HG03575 (cell line): ENCODE data around the gene VWA5A.
"Not testable (repeated sequence)": the region's sequence is repeated elsewhere in the genome, so short reads cannot be mapped to it uniquely, and the experiment has no call there.

Source experiments
- ATAC-seq: cut with Tn5 transposase; IDR thresholded peaks from one replicate; pipeline ENCODE4 v1.9.1; 2021; ENCODE audit not compliant: unreplicated experiment, insufficient number of reproducible peaks, low FRiP score; ENCODE audit errors: extremely low read depth

The VWA5A gene

GRCh38 chr11:124085997-124086846 lies 29.0 kb upstream of the VWA5A start:
- ATAC-seq: no peak

- no peak for ATAC-seq
Observed at GRCh38 chr11:124090996-124091395, 24.3 kb upstream of the VWA5A start.

GRCh38 chr11:124093330-124093729 lies 21.9 kb upstream of the VWA5A start:
- ATAC-seq: no peak

DNA sequence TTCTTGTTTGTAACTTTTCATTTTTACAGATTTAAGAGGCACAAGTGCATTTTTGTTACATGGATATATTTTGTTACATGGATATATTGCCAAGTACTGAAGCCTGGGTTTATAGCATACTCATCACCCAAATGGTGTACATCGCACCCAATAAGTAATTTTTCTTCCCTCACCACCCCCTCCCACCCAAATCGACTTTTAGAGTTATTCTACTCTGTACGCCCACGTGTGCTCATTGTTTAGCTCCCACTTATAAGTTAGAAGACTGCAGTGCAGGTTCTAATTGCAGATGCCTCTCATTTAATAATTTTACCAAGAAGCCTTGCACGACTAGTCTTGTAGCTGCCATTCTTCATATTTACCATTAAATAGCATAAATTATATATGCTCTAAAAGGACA lies 20.5 kb upstream of the VWA5A start:
- no peak for ATAC-seq

- no peak for ATAC-seq
Observed at GRCh38 chr11:124096364-124096763, 18.9 kb upstream of the VWA5A start.

- no peak for ATAC-seq
Observed at GRCh38 chr11:124098141-124098540, 17.1 kb upstream of the VWA5A start.

GRCh38 chr11:124101737-124102136 lies 13.5 kb upstream of the VWA5A start:
- no peak for ATAC-seq

DNA sequence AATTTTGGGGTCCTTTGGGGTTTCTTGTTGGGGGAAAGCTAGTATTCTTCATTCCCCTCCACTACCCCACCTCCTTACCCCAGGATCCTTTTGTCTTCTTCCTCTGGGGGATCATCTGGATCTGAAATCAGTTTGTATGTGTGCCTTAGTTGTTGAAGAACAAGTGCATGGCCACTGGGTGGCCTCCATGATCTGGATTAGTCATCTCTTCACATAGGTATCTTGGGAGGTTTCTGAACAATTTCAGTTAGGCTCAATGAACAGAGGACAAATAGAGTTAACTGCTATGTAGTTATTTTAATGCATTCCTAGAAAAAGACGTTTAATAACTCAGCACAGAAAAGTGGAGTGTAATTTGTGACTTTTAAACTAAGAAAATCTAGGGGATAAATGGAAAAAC lies 7.1 kb upstream of the VWA5A start:
- ATAC-seq: no peak

DNA sequence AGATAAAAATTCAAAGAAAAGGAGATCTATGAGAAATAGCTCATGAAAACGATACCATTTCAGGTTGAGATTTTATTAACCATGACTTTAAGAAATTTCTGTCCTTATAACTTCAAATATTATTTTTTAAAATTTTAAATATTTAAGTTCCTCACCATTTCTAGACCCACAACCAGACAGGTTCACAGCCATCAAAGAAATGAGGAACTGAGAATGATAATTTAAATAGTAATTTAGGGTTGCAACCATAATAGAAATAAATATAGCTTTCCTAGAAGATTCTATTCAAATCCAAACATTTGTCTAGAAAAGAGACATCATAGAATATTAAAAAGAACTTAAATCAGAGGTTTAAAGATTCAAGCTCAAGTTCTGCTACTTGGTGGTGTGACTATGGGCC lies 5.9 kb upstream of the VWA5A start:
- no peak for ATAC-seq

DNA sequence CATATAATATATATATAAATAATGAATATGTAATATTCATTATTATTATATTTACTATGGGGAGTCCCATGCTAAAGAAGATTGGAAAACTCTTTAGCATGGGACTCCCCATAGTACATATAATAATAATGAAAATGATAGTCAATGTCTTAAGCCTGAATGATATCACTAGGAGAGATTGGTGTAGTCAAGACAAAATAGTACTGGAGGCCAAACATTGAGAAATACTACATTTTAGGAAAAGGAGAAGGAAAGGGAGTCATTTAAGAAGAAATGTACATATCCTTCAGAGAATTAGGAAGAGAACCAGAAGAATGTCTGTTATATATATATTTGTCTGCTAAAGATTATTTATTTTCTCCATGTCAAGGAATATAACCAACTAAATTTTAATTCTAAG lies 5.0 kb upstream of the VWA5A start:
- ATAC-seq: no peak

- ATAC-seq: no peak
Observed at GRCh38 chr11:124113890-124114289, 1.4 kb upstream of the VWA5A start.

- no peak for ATAC-seq
Observed at GRCh38 chr11:124115782-124116616, 749 bp downstream of the VWA5A start.

DNA sequence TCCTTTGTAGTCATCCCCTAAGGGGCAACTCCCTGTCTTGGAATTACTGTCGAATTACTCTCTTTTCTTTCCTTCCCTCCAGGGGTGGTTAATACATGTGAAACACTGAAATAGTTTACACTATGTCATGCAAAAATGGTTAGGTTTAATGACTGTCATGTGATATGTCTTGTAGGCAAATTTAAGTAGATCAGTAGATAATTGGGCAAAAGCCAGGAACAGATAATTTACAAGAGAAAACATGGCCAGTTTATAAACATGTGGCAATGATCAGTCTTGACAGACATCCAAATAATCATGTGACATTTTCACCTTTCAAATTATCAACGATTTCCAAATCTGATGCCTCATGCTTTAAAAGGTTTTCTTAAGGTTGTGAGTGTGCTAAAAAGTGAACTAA lies 3.9 kb downstream of the VWA5A start:
- no peak for ATAC-seq

DNA sequence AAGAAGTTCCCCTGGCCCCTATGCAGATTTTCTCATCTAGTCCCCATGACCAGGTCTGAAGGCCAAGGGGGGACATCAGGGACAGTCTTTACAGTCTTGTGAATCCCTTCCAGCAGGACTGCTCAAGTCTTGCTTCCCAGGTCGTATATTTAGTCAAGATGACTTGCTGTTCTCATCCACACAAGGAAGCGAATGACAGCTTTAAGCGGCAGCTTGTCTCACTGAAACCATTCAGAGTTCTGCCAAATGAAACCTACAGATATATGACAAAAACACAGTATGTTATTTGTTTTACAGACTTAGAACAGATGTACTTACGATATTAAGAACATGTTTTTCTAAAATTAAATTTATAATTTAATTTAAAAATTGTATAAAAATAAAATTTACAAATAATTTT lies 5.6 kb downstream of the VWA5A start:
- no peak for ATAC-seq

- ATAC-seq: no peak
Observed at GRCh38 chr11:124122123-124122522, 6.9 kb downstream of the VWA5A start.

- ATAC-seq: no peak
Observed at GRCh38 chr11:124123622-124124021, 8.4 kb downstream of the VWA5A start.

GRCh38 chr11:124127134-124127533 lies 11.9 kb downstream of the VWA5A start:
- not testable (repeated sequence) for ATAC-seq

- ATAC-seq: no peak
Observed at GRCh38 chr11:124143034-124143433, 27.8 kb downstream of the VWA5A start.

DNA sequence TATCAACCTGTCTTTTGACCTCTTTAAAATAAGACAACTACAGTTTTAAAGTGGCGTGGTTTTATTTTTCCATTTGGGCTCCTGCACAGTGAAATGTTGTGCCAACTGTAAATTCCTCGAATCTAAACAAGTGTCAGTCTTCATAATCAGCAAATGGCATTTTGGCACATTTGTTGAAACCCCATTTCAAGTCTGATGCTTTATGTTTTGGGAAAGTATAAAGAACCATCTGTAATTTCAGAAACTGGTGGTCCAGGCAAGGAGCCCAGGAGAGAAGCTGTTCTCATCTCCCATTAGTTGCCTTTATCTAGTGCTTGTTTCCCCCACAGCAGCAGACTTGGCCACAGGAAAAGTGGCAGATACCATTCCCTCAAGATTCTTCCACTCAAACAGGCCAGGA lies 32.7 kb downstream of the VWA5A start:
- no peak for ATAC-seq

GRCh38 chr11:124150684-124151083 lies 35.4 kb downstream of the VWA5A start:
- no peak for ATAC-seq
